Measurements from ENCODE around the gene SYNJ1. TPM values are rescaled to one million over a fixed set of nuclear protein-coding genes. Genes with fewer than 3 reads are reported as not detected.

The SYNJ1 gene
- total and polyA plus RNA-seq, 2 of the 13 experiments (the other 11 are each of a cell fraction or from before 2014, with no cell fraction given) = 2.0 to 2.7 TPM

GRCh38 chr21:32702702-32703101, 25.1 kb downstream of the SYNJ1 start:
- ChIA-PET POLR2A (no interaction called here), CTCF (ENCODE audit: low intra/inter-chr PET ratio, low total read pairs) (no interaction called here)
- H3K79me2 ChIP-seq (ENCODE audit: insufficient read depth, low read length) = no peaks in the 10 kb centered on the region
- no peaks in the 10 kb centered on the region for H3K4me1 ChIP-seq (ENCODE audit: insufficient read depth, low read length)
- H3K27ac ChIP-seq (ENCODE audit: extremely low read length, insufficient read depth, low read length) = no peak overlapping the region
- DNase-seq (ENCODE audit: low spot score) (no peak), FAIRE-seq (no peak), ATAC-seq (no peak)
- no peaks in the 10 kb centered on the region for H3K27me3 ChIP-seq (ENCODE audit: control insufficient read depth in 1 of 2, insufficient read depth in 2 of 2, low read length in 2 of 2)
- no peak for TF ChIP-seq TP53 (CRISPR knock-in tag; conservative IDR thresholded peaks at IDR 0.05)
- TF ChIP-seq HHEX (CRISPR knock-in tag; IDR thresholded peaks at IDR 0.05) = no peak
- TF ChIP-seq HNF1A (IDR thresholded peaks at IDR 0.05; ENCODE audit: low read depth) = no peak
- TF ChIP-seq HNF1A (CRISPR knock-in tag; IDR thresholded peaks at IDR 0.05; ENCODE audit: borderline replicate concordance) = no peak
- TF ChIP-seq IKZF5 (CRISPR knock-in tag; IDR thresholded peaks at IDR 0.05) = no peak
- no peak for TF ChIP-seq GATAD2A (CRISPR knock-in tag; IDR thresholded peaks at IDR 0.05)
- no peak for TF ChIP-seq ZKSCAN1 (IDR thresholded peaks at IDR 0.05; ENCODE audit: low read length)
- TF ChIP-seq ZNF264 (CRISPR knock-in tag; IDR thresholded peaks at IDR 0.05) = no peak
- no peak for TF ChIP-seq ZHX1 (CRISPR knock-in tag; IDR thresholded peaks at IDR 0.05; ENCODE audit: low read depth)
- H4K20me1 ChIP-seq (ENCODE audit: insufficient read depth, low read length) = no peaks in the 10 kb centered on the region
- no peak overlapping the region for H3K4me3 ChIP-seq (replicated peaks in 1 of 3; ENCODE audit: insufficient read depth in 1 of 3, low read depth in 2 of 3, low read length in 3 of 3)
- 81% methylated on average over 4 of the region's 4 CpGs for WGBS (ENCODE audit: low lambda C conversion rate)
- intact Hi-C loops (cut with micrococcal nuclease; ENCODE audit: unreplicated experiment) (no loop called here), in situ Hi-C loops (cut with HindIII; ENCODE audit: extremely low pct_ligation_motif_present, low pct_unique_long_range_greater_than_20kb) (no loop called here)
- H3K9ac ChIP-seq (ENCODE audit: insufficient read depth, low read depth, low read length) = no peak overlapping the region
- BruUV-seq (replicated peaks) = no TSS peak
- H3K36me3 ChIP-seq (replicated peaks in 1 of 2; ENCODE audit: control insufficient read depth in 1 of 2, insufficient read depth in 2 of 2, low read length in 2 of 2) = peaks cover 0 to 5% of the 10 kb centered on the region in 2 experiments; a peak in 1 of 5 replicates
- no peaks in the 10 kb centered on the region for H3K9me3 ChIP-seq (ENCODE audit: low read length)
- no peak overlapping the region for H2AFZ ChIP-seq (ENCODE audit: low read length)
- no peak overlapping the region for H3K4me2 ChIP-seq (ENCODE audit: low read depth, low read length)
